Activated CD4-positive, alpha-beta T cell treated with anti-CD3 and anti-CD28 coated beads, Interleukin-2, amount 50 U/mL, for 16 hours (primary cell): ENCODE data around the gene SLC9A1.
"Not testable (repeated sequence)": the region's sequence is repeated elsewhere in the genome, so short reads cannot be mapped to it uniquely, and the experiment has no call there.

ENCODE experiments used
- DNase-seq: peaks from one replicate; pipeline ENCODE4 v3.0.0-alpha.2; 2020

The SLC9A1 gene

GRCh38 chr1:27130798-27131197 is 24.1 kb downstream of the SLC9A1 start:
- DNase-seq = no peak

GRCh38 chr1:27129225-27129624 is 25.7 kb downstream of the SLC9A1 start:
- DNase-seq = no peak

GRCh38 chr1:27127419-27127818 is 27.5 kb downstream of the SLC9A1 start:
- no peak for DNase-seq

GRCh38 chr1:27126391-27126790 is 28.5 kb downstream of the SLC9A1 start:
- DNase-seq = no peak

GRCh38 chr1:27125125-27125524 is 29.8 kb downstream of the SLC9A1 start:
- DNase-seq = not testable (repeated sequence)

GRCh38 chr1:27124405-27124804 is 30.5 kb downstream of the SLC9A1 start:
- no peak for DNase-seq

- no peak for DNase-seq
Measured at GRCh38 chr1:27122652-27123051, 32.3 kb downstream of the SLC9A1 start.

GRCh38 chr1:27120854-27121253 is 34.1 kb downstream of the SLC9A1 start:
- no peak for DNase-seq

GRCh38 chr1:27118440-27118689 is 36.6 kb downstream of the SLC9A1 start:
- DNase-seq = no peak

- no peak for DNase-seq
Measured at GRCh38 chr1:27117733-27118439, 37.0 kb downstream of the SLC9A1 start.

GRCh38 chr1:27116697-27117096 is 38.2 kb downstream of the SLC9A1 start:
- DNase-seq = no peak

- no peak for DNase-seq
Measured at GRCh38 chr1:27116232-27116631, 38.7 kb downstream of the SLC9A1 start.

- DNase-seq = no peak
Measured at GRCh38 chr1:27114546-27114945, 40.4 kb downstream of the SLC9A1 start.

GRCh38 chr1:27113861-27114260 is 41.1 kb downstream of the SLC9A1 start:
- no peak for DNase-seq

GRCh38 chr1:27111626-27112573 is 43.0 kb downstream of the SLC9A1 start:
- DNase-seq = peak; percentile 80

- DNase-seq = no peak
Measured at GRCh38 chr1:27109103-27109822, 45.7 kb downstream of the SLC9A1 start.

- no peak for DNase-seq
Measured at GRCh38 chr1:27108588-27108987, 46.3 kb downstream of the SLC9A1 start.

GRCh38 chr1:27106561-27107323 is 48.2 kb downstream of the SLC9A1 start:
- no peak for DNase-seq

GRCh38 chr1:27105018-27105417 is 49.9 kb downstream of the SLC9A1 start:
- DNase-seq = no peak

- DNase-seq = no peak
Measured at GRCh38 chr1:27103498-27103897, 51.4 kb downstream of the SLC9A1 start.

- DNase-seq = peak; percentile 81
Measured at GRCh38 chr1:27102707-27103468, 52.0 kb downstream of the SLC9A1 start.

GRCh38 chr1:27102134-27102706 is 52.7 kb downstream of the SLC9A1 start:
- no peak for DNase-seq
